NK-92 (cell line): ENCODE data around the gene POLR2E.
"Not testable (repeated sequence)": the region's sequence is repeated elsewhere in the genome, so short reads cannot be mapped to it uniquely, and the experiment has no call there.

Experiments used
- DNase-seq: peaks from one replicate; lab custom pipeline; 2025; ENCODE audit not compliant: unreplicated experiment; lab: John Stamatoyannopoulos, UW

The POLR2E gene

GRCh38 chr19:1094978-1095701, at the start of gene POLR2E:
Gene POLR2E (minus strand): TSS chr19:1095375. CDS start chr19:1095315, 60 bp downstream.
- DNase-seq, result peak; percentile 90

GRCh38 chr19:1144741-1145140, 49.6 kb upstream of the POLR2E start:
- no peak for DNase-seq

DNA sequence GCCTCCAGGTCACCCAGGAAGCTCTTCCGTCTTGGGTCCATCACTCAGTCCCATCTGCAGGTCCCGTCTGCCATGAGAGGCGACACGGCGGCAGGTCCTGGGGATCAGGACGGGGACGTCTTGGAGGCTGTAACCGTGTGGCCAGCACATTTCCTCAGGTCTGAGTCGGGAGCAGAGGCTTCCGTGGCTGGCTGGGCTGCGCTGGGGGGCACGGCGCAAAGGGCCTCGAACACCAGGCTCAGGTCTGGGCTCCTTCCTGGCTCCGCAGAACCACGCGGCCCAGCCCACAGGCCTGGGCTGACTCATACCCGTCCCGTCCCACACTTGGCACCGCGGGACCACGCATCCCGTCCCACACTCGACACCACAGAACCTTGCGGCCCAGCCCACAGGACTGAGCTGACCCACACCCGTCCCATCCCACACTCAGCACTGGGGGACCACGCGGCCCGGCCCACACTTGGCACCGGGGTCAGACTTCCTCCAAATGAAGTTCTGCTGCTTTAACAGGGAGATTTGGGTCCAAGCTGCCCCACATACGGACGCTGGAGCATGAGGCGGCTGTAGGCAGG, 48.7 kb upstream of the POLR2E start:
- no peak for DNase-seq

DNA sequence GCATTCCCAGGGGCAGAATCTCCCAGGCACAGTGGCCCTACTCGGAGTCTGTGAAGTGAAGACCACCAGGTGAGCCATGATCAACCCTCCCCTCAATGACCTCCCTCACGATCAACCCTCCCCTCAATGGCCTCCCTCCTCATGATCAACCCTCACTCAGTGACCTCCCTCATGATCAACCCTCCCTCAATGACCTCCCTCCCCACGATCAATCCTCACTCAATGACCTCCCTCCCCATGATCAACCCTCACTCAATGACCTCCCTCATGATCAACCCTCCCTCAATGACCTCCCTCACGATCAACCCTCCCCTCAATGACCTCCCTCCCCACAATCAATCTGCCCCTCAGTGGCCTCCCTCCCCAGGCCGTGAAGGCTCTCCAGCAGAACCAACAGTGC, 46.8 kb upstream of the POLR2E start:
- DNase-seq, result no peak

DNA sequence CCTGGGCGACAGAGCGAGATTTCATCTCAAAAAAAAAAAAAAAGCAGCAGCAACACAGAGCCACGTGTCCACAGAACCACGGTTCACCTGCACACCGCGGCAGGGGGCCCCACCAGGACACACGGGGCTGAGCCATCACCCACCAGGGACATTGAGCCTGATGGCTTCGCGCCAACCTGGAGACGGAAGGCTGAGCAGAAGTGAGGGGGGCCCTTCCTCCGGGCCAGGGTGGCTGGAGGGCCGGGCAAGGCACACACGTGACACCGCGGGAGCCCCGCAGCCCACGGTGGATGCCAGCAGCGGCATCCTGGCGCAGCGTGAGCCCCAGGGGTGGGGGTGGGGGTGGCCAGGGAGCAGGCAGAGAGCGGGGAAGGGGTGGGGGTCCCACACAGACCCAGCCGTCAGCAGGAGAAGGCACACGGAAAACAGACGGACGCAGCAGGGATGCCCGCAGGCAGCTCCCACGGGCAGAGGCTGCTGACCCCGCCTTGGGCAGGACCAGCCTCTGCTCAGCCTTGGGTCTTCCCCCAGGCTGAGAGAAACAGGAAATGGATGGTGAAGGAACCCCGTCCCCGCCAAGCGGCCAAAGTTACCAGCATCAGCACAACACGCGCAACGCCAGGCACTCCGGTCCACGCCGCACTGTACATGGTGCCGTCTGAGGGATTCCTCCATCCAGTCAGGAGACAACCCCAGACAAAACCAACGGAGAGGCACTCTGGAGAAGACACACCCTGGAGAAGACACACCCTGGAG, 45.3 kb upstream of the POLR2E start:
- no peak for DNase-seq

DNA sequence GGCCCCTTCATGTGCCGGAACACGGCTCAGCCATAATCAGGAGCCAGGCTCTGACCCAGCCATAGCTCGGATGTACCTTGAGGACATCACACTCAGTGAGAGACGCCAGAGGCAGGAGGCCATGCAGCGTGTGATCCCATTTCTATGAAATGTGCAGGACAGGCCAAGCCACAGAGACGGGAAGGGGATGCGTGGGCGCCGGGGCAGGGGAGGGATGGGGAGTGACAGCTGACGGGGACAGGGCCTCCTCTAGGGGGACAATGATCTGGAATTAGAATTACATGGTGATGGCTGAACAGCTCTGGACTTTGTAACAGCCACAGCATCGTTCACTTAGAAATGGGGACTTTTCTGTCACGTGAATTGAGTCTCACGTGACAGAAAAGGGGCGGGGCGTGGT, 44.0 kb upstream of the POLR2E start:
- no peak for DNase-seq

GRCh38 chr19:1138121-1138520, 42.9 kb upstream of the POLR2E start:
- no peak for DNase-seq

- DNase-seq, result no peak
Observed at GRCh38 chr19:1136621-1137317, 41.6 kb upstream of the POLR2E start.

GRCh38 chr19:1136201-1136600, 41.0 kb upstream of the POLR2E start:
- DNase-seq, result no peak

GRCh38 chr19:1135454-1135853, 40.3 kb upstream of the POLR2E start:
- no peak for DNase-seq

DNA sequence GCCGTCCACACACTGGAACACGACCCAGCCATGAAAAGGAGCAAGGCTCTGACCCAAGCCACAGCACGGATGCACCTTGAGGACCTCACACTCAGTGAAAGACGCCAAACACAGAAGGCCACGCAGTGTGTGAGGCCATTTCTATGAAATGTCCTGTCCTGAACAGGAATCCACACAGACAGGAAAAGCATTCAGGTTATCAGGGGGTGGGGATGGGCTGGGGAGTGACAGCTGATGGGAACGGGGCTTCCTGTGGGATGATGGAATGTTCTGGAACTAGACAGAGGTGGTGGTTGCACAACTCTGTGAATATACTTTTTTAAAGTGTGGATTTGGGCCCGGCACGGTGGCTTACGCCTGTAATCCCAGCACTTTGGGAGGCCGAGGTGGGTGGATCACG, 39.3 kb upstream of the POLR2E start:
- DNase-seq, result no peak

GRCh38 chr19:1133471-1133929, 38.3 kb upstream of the POLR2E start:
- DNase-seq, result no peak

DNA sequence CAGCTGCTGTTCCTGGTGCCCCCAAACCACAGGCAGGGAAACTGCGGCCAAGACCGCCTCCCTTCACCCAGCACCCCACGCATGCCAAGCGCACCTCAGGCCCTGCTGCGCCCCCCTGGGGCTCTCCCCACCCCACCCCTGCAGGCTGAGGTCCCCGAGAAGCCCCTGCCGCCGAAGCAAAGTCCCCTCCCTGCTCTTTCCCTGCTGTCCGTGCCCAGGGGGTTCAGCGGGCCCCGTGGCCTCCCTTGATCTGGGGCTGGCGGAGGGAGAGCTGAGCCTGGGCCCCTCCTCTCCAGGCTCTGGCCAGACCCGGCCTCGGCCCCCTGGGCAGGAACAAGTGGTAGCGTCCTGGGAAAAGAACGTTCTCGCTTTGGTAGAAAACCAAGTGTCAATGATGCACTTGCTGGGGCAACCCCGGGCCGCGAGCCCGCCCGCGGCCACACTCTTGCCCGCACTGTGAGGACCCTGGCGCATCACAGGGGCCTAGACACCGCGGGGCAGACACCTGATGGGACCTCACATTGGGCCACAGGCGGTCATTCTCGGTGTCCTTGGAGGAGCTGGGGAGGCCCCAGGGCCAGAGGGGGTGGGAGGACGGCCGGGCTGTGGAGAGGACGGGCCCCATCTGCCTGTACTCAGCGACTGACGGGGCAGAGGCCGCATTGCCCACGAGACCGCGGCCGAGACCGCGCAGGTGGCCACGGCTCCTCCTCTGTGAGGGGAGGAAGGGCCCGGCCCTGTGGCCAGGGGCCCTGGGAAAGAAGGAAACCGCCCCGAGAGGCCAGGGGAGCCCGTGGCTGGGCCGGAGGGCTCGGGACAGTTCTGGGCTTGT, 37.6 kb upstream of the POLR2E start:
- no peak for DNase-seq

GRCh38 chr19:1131718-1132551, 36.8 kb upstream of the POLR2E start:
- DNase-seq, result no peak

GRCh38 chr19:1130771-1131717, 35.9 kb upstream of the POLR2E start:
- DNase-seq, result no peak

- no peak for DNase-seq
Observed at GRCh38 chr19:1129535-1129934, 34.4 kb upstream of the POLR2E start.

DNA sequence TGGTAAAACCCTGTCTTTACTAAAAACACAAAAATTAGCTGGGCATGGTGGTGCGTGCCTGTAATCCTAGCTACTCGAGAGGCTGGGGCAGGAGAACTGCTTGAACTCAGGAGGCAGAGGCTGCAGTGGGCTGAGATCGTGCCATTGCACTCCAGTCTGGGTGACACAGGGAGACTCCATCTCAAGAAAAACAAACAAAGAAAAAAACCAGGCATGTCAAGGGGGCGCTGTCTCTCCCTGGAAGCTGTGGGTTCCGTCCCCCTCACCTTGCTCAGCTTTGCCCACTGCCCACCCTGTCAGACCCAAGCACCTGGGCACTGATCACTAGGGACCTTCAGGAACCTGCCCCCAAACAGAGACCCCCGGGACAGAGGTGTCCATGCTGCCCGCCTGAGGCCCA, 33.9 kb upstream of the POLR2E start:
- not testable (repeated sequence) for DNase-seq

DNA sequence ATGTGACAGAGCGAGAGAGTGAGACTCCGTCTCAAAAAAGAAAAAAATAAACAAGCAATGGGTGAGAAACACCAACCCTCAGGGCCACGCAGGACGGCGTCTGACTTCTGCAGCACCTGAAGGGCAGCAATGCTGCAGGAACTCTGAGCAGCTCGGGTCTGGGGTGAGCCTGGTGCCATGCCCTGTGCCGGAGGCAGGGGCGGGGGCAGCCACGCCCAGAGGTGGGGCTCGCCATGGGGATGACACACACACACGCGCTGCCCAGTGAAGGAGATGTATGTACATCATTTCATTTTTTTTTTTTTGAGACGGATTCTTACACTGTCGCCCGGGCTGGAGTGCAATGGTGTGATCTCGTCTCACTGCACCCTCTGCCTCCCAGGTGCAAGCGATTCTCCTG, 32.9 kb upstream of the POLR2E start:
- no peak for DNase-seq
